Thyroid gland (tissue), 4 donors: Measurements from ENCODE around the gene OR4D1. TPM values are rescaled to one million over a fixed set of nuclear protein-coding genes. Genes with fewer than 3 reads are reported as not detected.

Experiments
- DNase-seq, 2 donors: peaks; one replicate each; pipeline ENCODE4 v3.0.0-alpha.2; 2019
- H3K27ac ChIP-seq, 3 donors: fragments of 200-600 bp; sonication (generic); 1 replicate in 2 of 3; 2 replicates in 1 of 3; pipeline ENCODE4 v1.5.1; 2016 to 2019; ENCODE audit warnings: mild to moderate bottlenecking in 1 of 3, moderate library complexity in 1 of 3
- H3K27me3 ChIP-seq: fragments of 200-600 bp; sonication (generic); one replicate; pipeline ENCODE4 v1.5.1; 2019
- H3K36me3 ChIP-seq, 2 donors: fragments of 200-600 bp; sonication (generic); one replicate each; pipeline ENCODE4 v1.5.1; 2016 to 2019
- H3K4me1 ChIP-seq, 2 donors: fragments of 200-600 bp; sonication (generic); one replicate each; pipeline ENCODE4 v1.5.1; 2017 to 2019
- H3K4me3 ChIP-seq, 3 donors: fragments of 200-600 bp; sonication (generic); replicated peaks in 1 of 3; 1 replicate in 2 of 3; 2 replicates in 1 of 3; pipeline ENCODE4 v1.5.1; 2016; ENCODE audit warnings: mild to moderate bottlenecking in 1 of 3
- H3K9me3 ChIP-seq: fragments of 200-600 bp; sonication (generic); one replicate; pipeline ENCODE4 v1.5.1; 2017
- CTCF ChIP-seq, 6 experiments: fragments of 200-600 bp in 3 of 6; fragments of 450-650 bp in 3 of 6; sonication (generic) in 3 of 6; IDR thresholded peaks; one replicate each; pipeline ENCODE4 v1.5.1; 2016 to 2019; ENCODE audit warnings: antibody characterized with exemption in 6 of 6, mild to moderate bottlenecking in 2 of 6, inconsistent platforms in 1 of 6, moderate library complexity in 1 of 6
- POLR2A ChIP-seq, 2 donors: fragments of 450-650 bp; IDR thresholded peaks; one replicate each; pipeline ENCODE4 v1.6.1; 2017; ENCODE audit warnings: antibody characterized with exemption in 2 of 2, mild to moderate bottlenecking in 2 of 2, moderate library complexity in 1 of 2
- WGBS, 2 donors: methylation state at CpG; one replicate each; pipeline ENCODE4 v1.1.5; 2017; 5-methylcytosine and 5-hydroxymethylcytosine counted together
- intact Hi-C: fragments of 100-400 bp; cut with DNase I; formaldehyde crosslinking; loops from one replicate; pipeline ENCODE4 v1.15.1; 2023
- total RNA-seq, 4 donors: library from RNA; depleted of rRNA; stranded (reverse); fragments of >200 nt; gene quantifications; one replicate each; pipeline ENCODE4 v1.2.3, GENCODE V29; 2016

The OR4D1 gene
- total RNA-seq, 4 donors from 2014 or later: not detected

DNA sequence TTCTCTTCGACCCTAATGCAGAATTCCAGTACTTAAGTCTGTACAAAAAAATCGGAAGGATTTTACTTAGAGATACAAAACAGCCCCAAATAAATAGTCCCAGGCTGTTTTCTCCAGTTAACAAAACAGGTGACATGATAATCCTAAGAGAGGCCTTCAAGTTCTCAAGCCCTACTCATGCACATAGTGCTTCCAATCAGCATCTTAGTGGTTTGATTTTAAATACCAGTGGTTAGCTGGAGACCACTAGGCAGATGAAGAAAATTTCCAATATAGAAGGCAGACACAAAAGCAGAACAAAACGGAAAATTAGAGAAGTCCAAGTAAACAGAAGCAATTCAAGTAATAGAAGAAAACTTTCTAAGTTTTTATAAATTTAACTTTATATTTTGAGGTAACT, 13.4 kb downstream of the OR4D1 start:
- 69% methylated on average over 3 of the region's 3 CpGs for WGBS, 2 donors
- Histone ChIP-seq H3K4me3 (no peak overlapping the region), H3K4me1 (peaks cover 7 to 8% of the 10 kb centered on the region in 2 donors), H3K27me3 (peaks cover 7% of the 10 kb centered on the region), H3K27ac (no peak overlapping the region), H3K9me3 (no peaks in the 10 kb centered on the region), H3K36me3 (no peaks in the 10 kb centered on the region)
- TF ChIP-seq CTCF (IDR thresholded peaks at IDR 0.05) (no peak), POLR2A (IDR thresholded peaks at IDR 0.05) (no peak)
- DNase-seq: no peak
- intact Hi-C loops: no loop called here

- Histone ChIP-seq H3K4me1 (no peaks in the 10 kb centered on the region), H3K4me3 (no peak overlapping the region), H3K9me3 (no peaks in the 10 kb centered on the region), H3K27ac (no peak overlapping the region), H3K27me3 (no peaks in the 10 kb centered on the region), H3K36me3 (no peaks in the 10 kb centered on the region)
- TF ChIP-seq POLR2A (IDR thresholded peaks at IDR 0.05) (no peak), CTCF (IDR thresholded peaks at IDR 0.05) (no peak)
- intact Hi-C loops: no loop called here
- DNase-seq: no peak
- 9 to 30% methylated on average over 2 of the region's 2 CpGs for WGBS, 2 donors
Measured at GRCh38 chr17:58165981-58166380, 17.8 kb downstream of the OR4D1 start.

GRCh38 chr17:58166682-58167081, 18.5 kb downstream of the OR4D1 start, which contains the start of gene OR4D2:
Gene OR4D2 (plus strand): TSS chr17:58166982. CDS start chr17:58169656, 2,674 bp downstream.
- Histone ChIP-seq H3K4me3 (no peak within 1 kb of the TSS), H3K9me3 (no peaks in the 10 kb centered on the region), H3K36me3 (no peaks in the 10 kb centered on the region), H3K4me1 (no peaks in the 10 kb centered on the region), H3K27me3 (no peaks in the 10 kb centered on the region), H3K27ac (no peak within 1 kb of the TSS)
- 60 to 62% methylated on average over 6 of the region's 6 CpGs for WGBS, 2 donors
- DNase-seq: no peak
- TF ChIP-seq CTCF (IDR thresholded peaks at IDR 0.05) (no peak), POLR2A (IDR thresholded peaks at IDR 0.05) (no peak)
- intact Hi-C loops: no loop called here

DNA sequence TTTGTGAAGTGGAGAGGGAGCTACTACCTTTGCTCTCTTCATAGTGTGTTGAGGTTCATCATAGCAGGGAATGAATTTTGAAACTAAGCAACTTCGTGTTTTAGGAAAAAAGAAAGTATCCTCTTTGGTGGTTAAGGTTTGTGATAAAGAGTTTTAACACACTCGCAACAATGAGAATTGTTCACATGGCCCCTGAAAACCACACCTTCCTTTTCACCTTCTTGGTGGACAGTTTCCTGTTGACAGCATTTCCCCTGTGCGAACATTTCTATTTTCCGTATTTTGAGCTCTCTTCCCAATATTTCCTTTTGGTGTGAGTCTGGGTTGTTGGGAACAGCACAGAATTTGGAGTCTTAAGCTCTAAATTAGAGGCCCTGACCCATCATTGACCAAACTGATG, 22.4 kb downstream of the OR4D1 start:
- H3K27me3 ChIP-seq: no peaks in the 10 kb centered on the region
- DNase-seq: no peak
- no peak for TF ChIP-seq POLR2A (IDR thresholded peaks at IDR 0.05)
- TF ChIP-seq CTCF (IDR thresholded peaks at IDR 0.05): no peak

DNA sequence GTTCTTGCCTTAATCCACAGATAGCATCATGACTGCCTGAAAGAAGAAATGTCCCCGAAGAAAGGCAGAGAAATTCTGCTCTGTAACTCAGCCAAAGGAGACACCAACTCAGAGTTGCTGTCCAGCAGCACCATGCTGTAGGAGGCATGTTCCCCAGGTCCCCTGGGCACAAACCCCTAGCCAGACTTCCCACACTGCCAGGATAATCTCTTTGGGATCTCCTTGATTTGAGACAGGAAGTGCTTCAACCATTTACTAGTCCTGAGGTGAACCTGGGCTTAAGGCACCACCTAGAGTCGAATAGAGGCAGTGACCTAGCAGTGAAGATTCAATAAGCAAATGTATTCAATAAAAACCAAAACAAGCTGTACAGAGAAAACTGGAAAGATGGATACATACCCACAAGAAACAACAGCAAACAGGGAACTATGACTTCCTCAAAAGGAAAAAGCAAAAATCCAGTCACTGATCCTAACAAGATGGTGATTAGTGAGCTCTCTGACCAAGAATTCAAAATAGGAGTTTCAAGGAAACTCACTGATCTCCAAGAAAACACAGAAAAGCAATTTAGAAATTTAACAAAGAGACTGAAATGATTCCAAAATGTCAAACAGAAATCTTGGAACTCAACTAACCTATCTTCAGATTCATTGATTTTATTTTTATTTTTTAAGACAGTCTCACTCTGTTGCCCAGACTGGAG, 24.3 kb downstream of the OR4D1 start:
- no peak overlapping the region for H3K27ac ChIP-seq
- 22 to 38% methylated on average over 2 of the region's 2 CpGs for WGBS, 2 donors
- intact Hi-C loops: no loop called here
- H3K4me3 ChIP-seq: no peak overlapping the region
- H3K27me3 ChIP-seq: no peaks in the 10 kb centered on the region
- H3K4me1 ChIP-seq: no peaks in the 10 kb centered on the region
- no peak for DNase-seq
- no peaks in the 10 kb centered on the region for H3K36me3 ChIP-seq
- peak in 4 of 6 experiments; percentile 19 to 36 (median 28) for TF ChIP-seq CTCF (IDR thresholded peaks at IDR 0.05)
- TF ChIP-seq POLR2A (IDR thresholded peaks at IDR 0.05): no peak
- no peaks in the 10 kb centered on the region for H3K9me3 ChIP-seq

More for the DNA sequence above, 22.4 kb downstream of the OR4D1 start:
- Histone ChIP-seq H3K36me3 (no peaks in the 10 kb centered on the region), H3K4me1 (no peaks in the 10 kb centered on the region), H3K4me3 (no peak overlapping the region), H3K9me3 (no peaks in the 10 kb centered on the region), H3K27ac (no peak overlapping the region)
- intact Hi-C loops: no loop called here
- 60 to 63% methylated on average over 4 of the region's 4 CpGs for WGBS, 2 donors
